Activated CD8-positive, alpha-beta memory T cell treated with anti-CD3 and anti-CD28 coated beads, Interleukin-2, amount 50 U/mL, for 1 hour (primary cell): ENCODE data around the gene SHF.

Experiments used
- DNase-seq: peaks from one replicate; pipeline ENCODE4 v3.0.0-alpha.2; 2020; ENCODE audit errors: extremely low read depth

The SHF gene

GRCh38 chr15:45199136-45199810, 11.5 kb upstream of the SHF start:
- no peak for DNase-seq

GRCh38 chr15:45198337-45199135, 10.8 kb upstream of the SHF start:
- DNase-seq, result peak; percentile 90

GRCh38 chr15:45197512-45197911, 9.7 kb upstream of the SHF start:
- no peak for DNase-seq

GRCh38 chr15:45187578-45187893, 230 bp downstream of the SHF start:
- no peak for DNase-seq

- DNase-seq, result no peak
Observed at GRCh38 chr15:45186771-45187577, 792 bp downstream of the SHF start.

- DNase-seq, result no peak
Observed at GRCh38 chr15:45185903-45186770, 1.6 kb downstream of the SHF start.

GRCh38 chr15:45185069-45185779, 2.5 kb downstream of the SHF start:
- DNase-seq, result no peak

- DNase-seq, result no peak
Observed at GRCh38 chr15:45184562-45185041, 3.2 kb downstream of the SHF start.

GRCh38 chr15:45183511-45183910, 4.3 kb downstream of the SHF start:
- no peak for DNase-seq

- no peak for DNase-seq
Observed at GRCh38 chr15:45182996-45183395, 4.8 kb downstream of the SHF start.

- DNase-seq, result no peak
Observed at GRCh38 chr15:45181491-45182285, 6.1 kb downstream of the SHF start.

GRCh38 chr15:45180648-45181436, 6.9 kb downstream of the SHF start:
- no peak for DNase-seq

GRCh38 chr15:45180201-45180600, 7.6 kb downstream of the SHF start:
- DNase-seq, result no peak

- DNase-seq, result no peak
Observed at GRCh38 chr15:45179221-45179985, 8.4 kb downstream of the SHF start.

GRCh38 chr15:45177285-45177684, 10.5 kb downstream of the SHF start:
- DNase-seq, result no peak

GRCh38 chr15:45174577-45174976, 13.2 kb downstream of the SHF start:
- no peak for DNase-seq

GRCh38 chr15:45174069-45174468, 13.7 kb downstream of the SHF start:
- DNase-seq, result no peak

- DNase-seq, result no peak
Observed at GRCh38 chr15:45171912-45172311, 15.9 kb downstream of the SHF start.
